Measurements from ENCODE around the gene ZKSCAN7. TPM values are rescaled to one million over a fixed set of nuclear protein-coding genes. Genes with fewer than 3 reads are reported as not detected.

Gene ZKSCAN7
- total RNA-seq, 4 donors from 2014 or later = 0.61 to 2.9 (median 0.90) TPM

DNA sequence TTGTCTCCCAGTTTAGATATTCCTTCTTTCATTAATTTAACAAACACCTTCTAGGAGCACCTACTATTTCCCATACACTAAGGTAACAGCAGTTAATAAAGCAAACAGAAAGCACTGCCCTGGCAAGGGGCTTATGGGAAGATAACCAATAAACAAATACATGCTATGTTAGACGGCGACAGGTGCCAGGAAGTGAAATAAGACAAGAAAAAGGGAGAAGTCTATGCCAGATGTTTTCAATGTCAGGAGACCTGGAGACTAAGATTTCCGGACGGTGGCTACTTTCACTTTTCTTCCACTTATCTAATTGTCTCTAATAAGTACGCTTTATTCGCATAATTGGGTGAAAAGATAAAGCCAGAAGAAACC lies 45.0 kb upstream of the ZKSCAN7 start:
- DNase-seq = no peak
- Histone ChIP-seq H3K27ac (peak overlapping the region; percentile 86 to 94 (median 92)), H3K9me3 (no peaks in the 10 kb centered on the region), H3K36me3 (peaks cover 0 to 24% (median 0%) of the 10 kb centered on the region in 3 donors), H3K4me1 (peaks cover 0 to 26% (median 14%) of the 10 kb centered on the region in 3 donors), H3K27me3 (no peaks in the 10 kb centered on the region), H3K4me3 (peak overlapping the region; percentile 85 to 98 (median 92))
- no peak for TF ChIP-seq POLR2A (IDR thresholded peaks at IDR 0.05)
- TF ChIP-seq, protein P1, sequence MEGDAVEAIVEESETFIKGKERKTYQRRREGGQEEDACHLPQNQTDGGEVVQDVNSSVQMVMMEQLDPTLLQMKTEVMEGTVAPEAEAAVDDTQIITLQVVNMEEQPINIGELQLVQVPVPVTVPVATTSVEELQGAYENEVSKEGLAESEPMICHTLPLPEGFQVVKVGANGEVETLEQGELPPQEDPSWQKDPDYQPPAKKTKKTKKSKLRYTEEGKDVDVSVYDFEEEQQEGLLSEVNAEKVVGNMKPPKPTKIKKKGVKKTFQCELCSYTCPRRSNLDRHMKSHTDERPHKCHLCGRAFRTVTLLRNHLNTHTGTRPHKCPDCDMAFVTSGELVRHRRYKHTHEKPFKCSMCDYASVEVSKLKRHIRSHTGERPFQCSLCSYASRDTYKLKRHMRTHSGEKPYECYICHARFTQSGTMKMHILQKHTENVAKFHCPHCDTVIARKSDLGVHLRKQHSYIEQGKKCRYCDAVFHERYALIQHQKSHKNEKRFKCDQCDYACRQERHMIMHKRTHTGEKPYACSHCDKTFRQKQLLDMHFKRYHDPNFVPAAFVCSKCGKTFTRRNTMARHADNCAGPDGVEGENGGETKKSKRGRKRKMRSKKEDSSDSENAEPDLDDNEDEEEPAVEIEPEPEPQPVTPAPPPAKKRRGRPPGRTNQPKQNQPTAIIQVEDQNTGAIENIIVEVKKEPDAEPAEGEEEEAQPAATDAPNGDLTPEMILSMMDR (IDR thresholded peaks at IDR 0.05) = no peak
- intact Hi-C loops (cut with DNase I) = no loop called here
- WGBS, 2 donors = 0% methylated on average over 6 of the region's 6 CpGs

DNA sequence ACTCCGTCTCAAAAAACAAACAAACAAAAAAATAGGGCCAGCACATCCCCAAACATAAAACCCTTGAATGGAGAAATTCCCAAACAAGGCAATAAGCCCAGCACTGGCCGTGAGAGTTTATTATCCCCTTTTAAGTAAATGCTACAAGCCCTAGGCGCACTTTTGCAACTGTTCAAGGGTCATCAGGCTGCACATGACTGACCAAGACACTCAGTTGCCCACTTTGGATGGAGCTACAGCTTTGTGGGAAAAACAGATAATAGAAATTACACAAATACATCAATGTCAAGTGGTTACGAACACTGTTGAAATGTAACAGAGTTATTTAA lies 43.8 kb upstream of the ZKSCAN7 start:
- Histone ChIP-seq H3K4me1 (peaks cover 0 to 26% (median 14%) of the 10 kb centered on the region in 3 donors), H3K27me3 (no peaks in the 10 kb centered on the region), H3K4me3 (peak overlapping the region; percentile 85 to 98 (median 92)), H3K27ac (peak overlapping the region; percentile 86 to 94 (median 92)), H3K36me3 (peaks cover 0 to 13% (median 0%) of the 10 kb centered on the region in 3 donors), H3K9me3 (no peaks in the 10 kb centered on the region)
- DNase-seq = no peak
- 33 to 41% methylated on average over 4 of the region's 4 CpGs for WGBS, 2 donors
- intact Hi-C loops (cut with DNase I) = no loop called here
- TF ChIP-seq, protein P1 (IDR thresholded peaks at IDR 0.05) = no peak
- no peak for TF ChIP-seq POLR2A (IDR thresholded peaks at IDR 0.05)

DNA sequence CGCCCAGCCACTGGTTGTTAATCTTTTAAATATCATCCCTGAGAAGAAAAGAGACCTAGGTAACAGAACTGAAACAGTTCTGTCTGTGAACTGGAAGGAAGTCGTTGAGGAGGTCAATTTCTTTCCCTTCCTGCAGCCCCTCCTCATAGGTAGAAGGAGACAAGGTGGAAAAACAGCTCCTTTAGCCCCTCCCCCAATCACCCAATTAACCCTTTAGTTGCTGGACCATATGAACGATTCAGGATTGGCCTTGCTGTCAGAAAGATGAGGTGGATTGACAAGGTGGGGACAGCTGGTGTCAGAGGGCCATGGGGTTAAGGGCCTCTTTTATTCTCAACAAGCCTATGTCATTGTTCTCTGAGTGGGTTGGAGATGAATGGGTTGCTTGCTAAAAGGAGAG lies 41.5 kb upstream of the ZKSCAN7 start:
- intact Hi-C loops (cut with DNase I) = no loop called here

DNA sequence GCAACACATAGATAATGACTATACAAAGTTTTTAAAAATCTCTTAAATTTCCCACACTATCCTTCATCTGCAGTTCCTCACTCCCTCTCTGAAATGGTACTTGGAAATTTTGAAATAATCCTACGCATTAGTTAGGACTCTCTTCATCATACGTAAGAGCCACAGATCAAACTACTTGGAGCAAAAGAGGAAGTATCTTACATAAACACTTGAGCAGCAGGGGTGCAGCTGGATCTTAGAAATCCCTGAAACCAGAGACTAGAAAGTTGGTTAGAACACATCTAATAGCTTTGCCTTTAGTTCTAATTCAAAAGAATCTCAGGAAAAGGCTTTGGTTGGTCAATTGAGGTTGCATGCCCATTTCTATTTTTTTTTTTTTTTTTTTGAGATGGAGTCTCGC lies 38.8 kb upstream of the ZKSCAN7 start:
- Histone ChIP-seq H3K9me3 (no peaks in the 10 kb centered on the region), H3K4me3 (no peak overlapping the region), H3K27me3 (peaks cover 0 to 18% (median 0%) of the 10 kb centered on the region in 4 donors), H3K4me1 (peaks cover 0 to 4% (median 3%) of the 10 kb centered on the region in 3 donors), H3K27ac (no peak overlapping the region), H3K36me3 (no peaks in the 10 kb centered on the region)
- TF ChIP-seq, protein P1 (IDR thresholded peaks at IDR 0.05) = no peak
- TF ChIP-seq POLR2A (IDR thresholded peaks at IDR 0.05) = no peak
- intact Hi-C loops (cut with DNase I) = no loop called here
- DNase-seq = no peak
- WGBS, 2 donors = 67 to 70% methylated on average over 2 of the region's 3 CpGs

More for the DNA sequence above, 41.5 kb upstream of the ZKSCAN7 start:
- H3K27me3 ChIP-seq = no peaks in the 10 kb centered on the region
- H3K9me3 ChIP-seq = no peaks in the 10 kb centered on the region
- no peak overlapping the region for H3K27ac ChIP-seq
- H3K36me3 ChIP-seq = no peaks in the 10 kb centered on the region
- no peak overlapping the region for H3K4me3 ChIP-seq
- WGBS, 2 donors = 14 to 27% methylated on average over 2 to 3 of the region's 3 CpGs
- TF ChIP-seq, protein P1 (IDR thresholded peaks at IDR 0.05) = no peak
- TF ChIP-seq POLR2A (IDR thresholded peaks at IDR 0.05) = no peak
- DNase-seq = no peak
- H3K4me1 ChIP-seq = peaks cover 0 to 21% (median 12%) of the 10 kb centered on the region in 3 donors

DNA sequence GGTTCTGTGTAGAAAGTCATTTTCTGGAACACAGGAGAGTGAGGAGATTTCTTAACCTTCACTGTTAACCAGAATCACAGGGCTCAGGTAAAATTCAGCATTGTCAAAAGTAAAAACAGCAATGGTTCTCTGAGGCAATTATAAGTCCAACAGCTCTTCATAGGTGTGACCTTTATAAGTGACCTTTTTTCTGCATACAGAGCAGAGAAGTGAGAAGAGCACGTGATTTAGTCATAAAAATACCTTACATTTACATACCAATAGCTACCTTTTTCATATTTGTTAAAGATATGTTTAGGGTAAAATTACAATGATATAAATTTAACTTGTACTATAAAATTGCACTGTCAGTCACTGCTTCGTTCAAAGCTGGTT lies 36.2 kb upstream of the ZKSCAN7 start:
- intact Hi-C loops (cut with DNase I) = no loop called here
- H3K4me3 ChIP-seq = no peak overlapping the region
- WGBS, 2 donors = 44 to 58% methylated on average over 2 of the region's 2 CpGs
- peaks cover 0 to 40% (median 0%) of the 10 kb centered on the region in 4 donors for H3K27me3 ChIP-seq
- H3K36me3 ChIP-seq = no peaks in the 10 kb centered on the region
- no peaks in the 10 kb centered on the region for H3K9me3 ChIP-seq
- H3K27ac ChIP-seq = no peak overlapping the region
- no peak for TF ChIP-seq POLR2A (IDR thresholded peaks at IDR 0.05)
- TF ChIP-seq, protein P1 (IDR thresholded peaks at IDR 0.05) = no peak
- H3K4me1 ChIP-seq = no peaks in the 10 kb centered on the region
- DNase-seq = no peak

Measured in esophagus squamous epithelium (tissue), 5 donors.